Stimulated activated naive B cell treated with anti-CD40 and anti-IgM and Interleukin-4, amounts not matched to agents 10 μg/mL and 1 μg/mL and 100 μg/mL, for 72 hours (primary cell): ENCODE results near the gene TICRR.
"Not testable (repeated sequence)": the region's sequence is repeated elsewhere in the genome, so short reads cannot be mapped to it uniquely, and the experiment has no call there.

ENCODE experiments used
- ATAC-seq, 2 donors: fragments of 150-1000 bp; cut with Tn5 transposase; replicated peaks; 2 replicates each; pipeline ENCODE4 v1.10.0; 2021; ENCODE audit warnings: moderate library complexity in 1 of 2
- DNase-seq: peaks from one replicate; pipeline ENCODE4 v3.0.0; 2021
- H3K27ac Mint-ChIP-seq: one replicate; pipeline ENCODE4 v1.8.0; 2022; ENCODE audit warnings: mild to moderate bottlenecking, mixed read lengths
- H3K27me3 Mint-ChIP-seq, 2 donors: one replicate each; pipeline ENCODE4 v1.8.0; 2022; ENCODE audit warnings: mixed read lengths in 2 of 2
- H3K36me3 Mint-ChIP-seq, 2 donors: one replicate each; pipeline ENCODE4 v1.8.0; 2022; ENCODE audit warnings: mixed read lengths in 2 of 2, mild to moderate bottlenecking in 1 of 2
- H3K4me1 Mint-ChIP-seq, 2 donors: one replicate each; pipeline ENCODE4 v1.8.0; 2022; ENCODE audit warnings: mixed read lengths in 2 of 2, mild to moderate bottlenecking in 1 of 2
- H3K4me3 Mint-ChIP-seq, 2 donors: one replicate each; pipeline ENCODE4 v1.8.0; 2022; ENCODE audit warnings: mild to moderate bottlenecking in 2 of 2, mixed read lengths in 2 of 2, moderate library complexity in 1 of 2
- H3K9me3 Mint-ChIP-seq, 2 donors: one replicate each; pipeline ENCODE4 v1.8.0; 2022; ENCODE audit warnings: mixed read lengths in 2 of 2, mild to moderate bottlenecking in 1 of 2

TICRR gene

GRCh38 chr15:89551550-89551949 lies 23.7 kb upstream of the TICRR start:
- ATAC-seq (peak; percentile 74 to 90), DNase-seq (no peak)
- Mint-ChIP-seq H3K27ac (no peak overlapping the region), H3K36me3 (no peaks in the 10 kb centered on the region), H3K4me1 (peaks cover 0 to 8% of the 10 kb centered on the region in 2 donors), H3K27me3 (peaks cover 23 to 31% of the 10 kb centered on the region in 2 donors), H3K9me3 (peaks cover 0 to 1% of the 10 kb centered on the region in 2 donors), H3K4me3 (no peak overlapping the region)

GRCh38 chr15:89553632-89554031 lies 21.6 kb upstream of the TICRR start:
- Mint-ChIP-seq H3K4me3 (no peak overlapping the region), H3K4me1 (peaks cover 0 to 8% of the 10 kb centered on the region in 2 donors), H3K36me3 (no peaks in the 10 kb centered on the region), H3K27me3 (peaks cover 20 to 21% of the 10 kb centered on the region in 2 donors), H3K27ac (no peak overlapping the region), H3K9me3 (peaks cover 0 to 1% of the 10 kb centered on the region in 2 donors)
- DNase-seq, result no peak
- ATAC-seq, result no peak

- peaks cover 0 to 8% of the 10 kb centered on the region in 2 donors for H3K4me1 Mint-ChIP-seq
- no peaks in the 10 kb centered on the region for H3K9me3 Mint-ChIP-seq
- peaks cover 17 to 20% of the 10 kb centered on the region in 2 donors for H3K27me3 Mint-ChIP-seq
- H3K4me3 Mint-ChIP-seq, result no peak overlapping the region
- no peak overlapping the region for H3K27ac Mint-ChIP-seq
- ATAC-seq (no peak), DNase-seq (no peak)
- H3K36me3 Mint-ChIP-seq, result no peaks in the 10 kb centered on the region
These were observed 21.0 kb upstream of the TICRR start for GRCh38 chr15:89554247-89554646.

GRCh38 chr15:89555768-89556167 lies 19.5 kb upstream of the TICRR start:
- no peak for DNase-seq
- H3K27me3 Mint-ChIP-seq, result peaks cover 10 to 18% of the 10 kb centered on the region in 2 donors
- peaks cover 0 to 6% of the 10 kb centered on the region in 2 donors for H3K4me1 Mint-ChIP-seq
- no peaks in the 10 kb centered on the region for H3K9me3 Mint-ChIP-seq
- no peaks in the 10 kb centered on the region for H3K36me3 Mint-ChIP-seq
- H3K4me3 Mint-ChIP-seq, result no peak overlapping the region
- H3K27ac Mint-ChIP-seq, result no peak overlapping the region
- ATAC-seq, result no peak

- ATAC-seq, result peak in 1 of 2 donors; percentile 50
These were observed 18.6 kb upstream of the TICRR start for GRCh38 chr15:89556413-89557262.

GRCh38 chr15:89559769-89560264 lies 15.5 kb upstream of the TICRR start:
- H3K4me1 Mint-ChIP-seq, result no peaks in the 10 kb centered on the region
- ATAC-seq, result no peak
- H3K36me3 Mint-ChIP-seq, result no peaks in the 10 kb centered on the region
- H3K4me3 Mint-ChIP-seq, result no peak overlapping the region
- no peaks in the 10 kb centered on the region for H3K9me3 Mint-ChIP-seq
- DNase-seq, result no peak
- H3K27me3 Mint-ChIP-seq, result peaks cover 0 to 5% of the 10 kb centered on the region in 2 donors
- H3K27ac Mint-ChIP-seq, result no peak overlapping the region

More at GRCh38 chr15:89556413-89557262, 18.6 kb upstream of the TICRR start:
- Mint-ChIP-seq H3K4me1 (no peaks in the 10 kb centered on the region), H3K4me3 (no peak overlapping the region), H3K36me3 (no peaks in the 10 kb centered on the region), H3K9me3 (no peaks in the 10 kb centered on the region), H3K27me3 (peaks cover 10 to 19% of the 10 kb centered on the region in 2 donors), H3K27ac (no peak overlapping the region)
- DNase-seq, result no peak

- ATAC-seq (no peak), DNase-seq (no peak)
- Mint-ChIP-seq H3K4me3 (no peak overlapping the region), H3K4me1 (no peaks in the 10 kb centered on the region), H3K36me3 (no peaks in the 10 kb centered on the region), H3K9me3 (peaks cover 5% of the 10 kb centered on the region in 2 donors), H3K27ac (no peak overlapping the region), H3K27me3 (peaks cover 26 to 28% of the 10 kb centered on the region in 2 donors)
These were observed 9.1 kb upstream of the TICRR start for GRCh38 chr15:89566181-89566580.

DNA sequence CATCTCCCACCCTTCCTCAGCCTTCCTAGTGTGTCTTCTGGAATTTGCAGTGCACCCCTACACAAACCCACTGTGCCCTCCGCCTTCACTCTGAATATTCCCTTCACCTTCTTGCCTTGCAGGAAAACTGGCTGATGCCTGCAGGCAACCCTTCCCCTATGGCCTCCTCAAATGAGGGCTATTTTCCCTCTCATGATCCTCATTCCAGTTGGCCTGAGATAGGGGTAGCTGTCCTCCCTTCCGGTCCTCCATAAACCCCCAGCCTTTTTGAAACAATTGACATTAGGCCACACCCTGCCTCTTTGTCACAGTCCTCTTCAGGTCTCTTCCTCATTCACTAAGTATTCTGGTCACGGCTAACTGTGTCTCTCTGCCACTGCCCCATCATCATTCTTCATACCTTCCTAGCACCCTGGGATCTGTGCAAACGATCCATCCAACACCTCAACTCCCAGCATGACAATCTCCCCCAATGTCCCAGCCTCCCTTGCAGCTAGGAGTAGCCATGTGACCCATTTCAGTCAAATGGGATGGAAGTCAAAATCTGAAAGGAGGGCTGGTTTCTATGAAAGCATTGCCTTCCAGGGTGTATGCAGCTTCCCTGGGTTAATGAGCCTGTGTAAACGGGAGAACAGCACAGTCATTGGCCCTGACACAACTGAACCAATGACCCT lies 8.5 kb upstream of the TICRR start:
- no peak overlapping the region for H3K4me3 Mint-ChIP-seq
- no peak for DNase-seq

GRCh38 chr15:89569090-89569745 lies 6.1 kb upstream of the TICRR start:
- Mint-ChIP-seq H3K9me3 (peaks cover 5% of the 10 kb centered on the region in 2 donors), H3K27me3 (peaks cover 35 to 37% of the 10 kb centered on the region in 2 donors), H3K27ac (no peak overlapping the region), H3K36me3 (no peaks in the 10 kb centered on the region), H3K4me1 (no peaks in the 10 kb centered on the region), H3K4me3 (no peak overlapping the region)
- ATAC-seq (no peak), DNase-seq (no peak)

More for the DNA sequence above, 8.5 kb upstream of the TICRR start:
- H3K27me3 Mint-ChIP-seq, result peaks cover 28% of the 10 kb centered on the region in 2 donors
- ATAC-seq, result no peak
- peaks cover 5% of the 10 kb centered on the region in 2 donors for H3K9me3 Mint-ChIP-seq
- H3K4me1 Mint-ChIP-seq, result no peaks in the 10 kb centered on the region
- H3K27ac Mint-ChIP-seq, result no peak overlapping the region
- no peaks in the 10 kb centered on the region for H3K36me3 Mint-ChIP-seq

DNA sequence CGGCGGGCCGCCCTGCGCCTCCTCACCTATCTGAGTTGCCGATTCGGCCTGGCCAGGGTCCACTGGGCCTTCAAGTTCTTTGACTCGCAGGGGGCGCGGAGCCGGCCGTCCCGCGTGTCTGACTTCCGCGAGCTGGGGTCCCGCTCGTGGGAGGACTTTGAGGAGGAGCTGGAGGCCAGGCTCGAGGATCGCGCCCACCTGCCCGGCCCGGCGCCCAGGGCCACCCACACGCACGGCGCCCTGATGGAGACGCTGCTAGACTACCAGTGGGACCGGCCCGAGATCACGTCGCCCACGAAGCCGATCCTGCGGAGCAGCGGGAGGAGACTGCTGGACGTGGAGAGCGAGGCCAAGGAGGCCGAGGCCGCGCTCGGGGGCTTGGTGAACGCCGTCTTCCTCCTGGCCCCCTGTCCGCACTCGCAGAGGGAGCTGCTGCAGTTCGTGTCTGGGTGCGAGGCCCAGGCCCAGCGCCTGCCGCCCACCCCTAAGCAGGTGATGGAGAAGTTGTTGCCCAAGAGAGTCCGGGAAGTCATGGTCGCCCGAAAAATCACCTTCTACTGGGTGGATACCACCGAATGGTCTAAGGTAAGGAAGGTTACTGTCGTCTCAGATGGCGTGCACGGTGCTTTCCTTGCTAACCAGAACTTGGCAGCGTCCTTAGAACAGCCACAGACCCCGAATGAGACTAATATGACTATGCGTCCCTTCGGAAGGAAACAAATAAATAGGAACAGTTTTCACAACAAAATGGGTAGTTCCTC lies 567 bp downstream of the TICRR start:
- Mint-ChIP-seq H3K27ac (no peak overlapping the region), H3K36me3 (no peaks in the 10 kb centered on the region), H3K9me3 (no peaks in the 10 kb centered on the region), H3K27me3 (peaks cover 9 to 13% of the 10 kb centered on the region in 2 donors), H3K4me1 (peaks cover 8 to 10% of the 10 kb centered on the region in 2 donors), H3K4me3 (peak overlapping the region; percentile 84 to 90)
- peak; percentile 5 for DNase-seq
- peak; percentile 14 to 30 for ATAC-seq

GRCh38 chr15:89576417-89576773 lies 1.1 kb downstream of the TICRR start:
- DNase-seq, result no peak
- Mint-ChIP-seq H3K36me3 (no peaks in the 10 kb centered on the region), H3K27me3 (peaks cover 9 to 13% of the 10 kb centered on the region in 2 donors), H3K9me3 (no peaks in the 10 kb centered on the region), H3K27ac (no peak overlapping the region), H3K4me3 (peak overlapping the region; percentile 84 to 90), H3K4me1 (peaks cover 8 to 10% of the 10 kb centered on the region in 2 donors)
- no peak for ATAC-seq

DNA sequence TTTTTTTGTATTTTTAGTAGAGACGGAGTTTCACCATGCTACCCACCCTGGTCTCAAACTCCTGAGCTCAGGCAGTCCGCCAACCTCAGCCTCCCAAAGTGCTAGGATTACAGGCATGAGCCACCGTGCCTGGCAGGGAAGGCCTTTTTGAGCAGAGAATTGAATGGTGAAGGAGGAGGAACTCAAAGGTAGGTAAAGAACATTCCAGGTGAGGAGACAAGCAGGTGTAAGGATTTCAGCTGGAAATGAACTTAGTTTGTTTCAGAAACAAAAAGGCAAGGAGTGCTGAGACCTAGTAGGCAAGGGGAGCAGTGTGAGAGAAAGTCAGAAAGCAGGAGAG lies 2.5 kb downstream of the TICRR start:
- ATAC-seq, result no peak
- H3K36me3 Mint-ChIP-seq, result no peaks in the 10 kb centered on the region

GRCh38 chr15:89578146-89578545 lies 2.9 kb downstream of the TICRR start:
- DNase-seq (no peak), ATAC-seq (no peak)
- Mint-ChIP-seq H3K27me3 (peaks cover 2 to 4% of the 10 kb centered on the region in 2 donors), H3K9me3 (no peaks in the 10 kb centered on the region), H3K4me3 (no peak overlapping the region), H3K4me1 (peaks cover 8 to 10% of the 10 kb centered on the region in 2 donors), H3K27ac (no peak overlapping the region), H3K36me3 (no peaks in the 10 kb centered on the region)

More for the DNA sequence above, 2.5 kb downstream of the TICRR start:
- H3K27me3 Mint-ChIP-seq, result peaks cover 4 to 6% of the 10 kb centered on the region in 2 donors
- DNase-seq, result no peak
- H3K4me3 Mint-ChIP-seq, result no peak overlapping the region
- peaks cover 8 to 10% of the 10 kb centered on the region in 2 donors for H3K4me1 Mint-ChIP-seq
- no peaks in the 10 kb centered on the region for H3K9me3 Mint-ChIP-seq
- no peak overlapping the region for H3K27ac Mint-ChIP-seq

GRCh38 chr15:89580747-89581146 lies 5.5 kb downstream of the TICRR start:
- not testable (repeated sequence) for H3K9me3 Mint-ChIP-seq, DNase-seq, H3K4me3 Mint-ChIP-seq, H3K27me3 Mint-ChIP-seq, H3K36me3 Mint-ChIP-seq, H3K4me1 Mint-ChIP-seq, H3K27ac Mint-ChIP-seq, ATAC-seq
